HG03520 (cell line): ENCODE results near the gene PIWIL1.

ENCODE experiments used
- ATAC-seq: cut with Tn5 transposase; IDR thresholded peaks from one replicate; pipeline ENCODE4 v1.9.1; 2021; ENCODE audit warnings: mild to moderate bottlenecking, moderate library complexity; ENCODE audit not compliant: unreplicated experiment

The PIWIL1 gene

GRCh38 chr12:130337488-130338303 is at the start of gene PIWIL1:
Gene PIWIL1, plus strand, starts transcription at chr12:130337887. Its CDS starts 4,705 bp downstream, at chr12:130342592.
- no peak for ATAC-seq

- ATAC-seq: no peak
Measured at GRCh38 chr12:130288206-130288605, 49.5 kb upstream of the PIWIL1 start.

GRCh38 chr12:130288691-130289090 is 49.0 kb upstream of the PIWIL1 start:
- ATAC-seq: no peak

GRCh38 chr12:130290114-130290513 is 47.6 kb upstream of the PIWIL1 start:
- ATAC-seq: no peak

GRCh38 chr12:130298322-130299021 is 39.2 kb upstream of the PIWIL1 start:
- no peak for ATAC-seq

- no peak for ATAC-seq
Measured at GRCh38 chr12:130299574-130299973, 38.1 kb upstream of the PIWIL1 start.

GRCh38 chr12:130300090-130300489 is 37.6 kb upstream of the PIWIL1 start:
- ATAC-seq: no peak

- ATAC-seq: no peak
Measured at GRCh38 chr12:130300737-130301535, 36.8 kb upstream of the PIWIL1 start.

GRCh38 chr12:130301559-130301958 is 36.1 kb upstream of the PIWIL1 start:
- ATAC-seq: no peak

- no peak for ATAC-seq
Measured at GRCh38 chr12:130303781-130304180, 33.9 kb upstream of the PIWIL1 start.

GRCh38 chr12:130307859-130308258 is 29.8 kb upstream of the PIWIL1 start:
- no peak for ATAC-seq

- no peak for ATAC-seq
Measured at GRCh38 chr12:130308393-130308792, 29.3 kb upstream of the PIWIL1 start.

GRCh38 chr12:130316251-130316650 is 21.4 kb upstream of the PIWIL1 start:
- no peak for ATAC-seq

- no peak for ATAC-seq
Measured at GRCh38 chr12:130320536-130320935, 17.2 kb upstream of the PIWIL1 start.

- ATAC-seq: no peak
Measured at GRCh38 chr12:130322263-130322662, 15.4 kb upstream of the PIWIL1 start.

GRCh38 chr12:130330685-130331084 is 7.0 kb upstream of the PIWIL1 start:
- ATAC-seq: no peak

GRCh38 chr12:130331146-130331545 is 6.5 kb upstream of the PIWIL1 start:
- ATAC-seq: no peak

GRCh38 chr12:130333341-130333740 is 4.3 kb upstream of the PIWIL1 start:
- no peak for ATAC-seq

GRCh38 chr12:130334399-130334798 is 3.3 kb upstream of the PIWIL1 start:
- no peak for ATAC-seq

GRCh38 chr12:130334937-130335336 is 2.8 kb upstream of the PIWIL1 start:
- ATAC-seq: no peak
